ENCODE measurements around the gene NQO1. TPM values are rescaled to one million over a fixed set of nuclear protein-coding genes. Genes with fewer than 3 reads are reported as not detected.
"Not testable (repeated sequence)": the region's sequence is repeated elsewhere in the genome, so short reads cannot be mapped to it uniquely, and the experiment has no call there.

The NQO1 gene
- total RNA-seq, 2 experiments from 2014 or later: 18.3 to 20.1 TPM

- no peak for ATAC-seq
- Mint-ChIP-seq H3K4me1 (ENCODE audit: low read depth) (no peaks in the 10 kb centered on the region), H3K27me3 (ENCODE audit: low read depth) (no peaks in the 10 kb centered on the region), H3K27ac (no peak overlapping the region), H3K36me3 (ENCODE audit: low read depth) (peaks cover 57% of the 10 kb centered on the region), H3K9me3 (ENCODE audit: insufficient read depth) (no peaks in the 10 kb centered on the region), H3K4me3 (no peak overlapping the region)
- ChIA-PET POLR2A (interaction anchor here (0.6 kb wide), 1 partner anchor 30 kb away, joined by 3 read pairs; no protein-coding TSS in a partner anchor), CTCF (interaction anchor here (1.0 kb wide), 1 partner anchor 13 kb away, joined by 3 read pairs; the partner anchor contains the start of gene NOB1)
- DNase-seq: no peak
These were observed 15.2 kb upstream of the NQO1 start for GRCh38 chr16:69741519-69741918.

GRCh38 chr16:69732101-69732500 is 5.7 kb upstream of the NQO1 start:
- DNase-seq (no peak), ATAC-seq (no peak)
- ChIA-PET CTCF (interaction anchor here (1.1 kb wide), 1 partner anchor 22 kb away, joined by 4 read pairs; the partner anchor contains the start of gene NOB1), POLR2A (no interaction called here)
- Mint-ChIP-seq H3K27me3 (ENCODE audit: low read depth) (no peaks in the 10 kb centered on the region), H3K4me1 (ENCODE audit: low read depth) (peaks cover 10% of the 10 kb centered on the region), H3K27ac (no peak overlapping the region), H3K36me3 (ENCODE audit: low read depth) (no peaks in the 10 kb centered on the region), H3K4me3 (no peak overlapping the region), H3K9me3 (ENCODE audit: insufficient read depth) (no peaks in the 10 kb centered on the region)

- CTCF ChIA-PET; H3K27ac Mint-ChIP-seq; H3K36me3 Mint-ChIP-seq (ENCODE audit: low read depth); H3K27me3 Mint-ChIP-seq (ENCODE audit: low read depth); H3K4me3 Mint-ChIP-seq; H3K9me3 Mint-ChIP-seq (ENCODE audit: insufficient read depth); ATAC-seq; DNase-seq: not testable (repeated sequence)
- POLR2A ChIA-PET: interaction anchor here (0.7 kb wide), 1 partner anchor 23 kb away, joined by 3 read pairs; the partner anchor contains the start of gene NOB1
- H3K4me1 Mint-ChIP-seq (ENCODE audit: low read depth): peaks cover 18% of the 10 kb centered on the region
These were observed 4.9 kb upstream of the NQO1 start for GRCh38 chr16:69731280-69731679.

GRCh38 chr16:69729030-69729429 is 2.7 kb upstream of the NQO1 start:
- H3K9me3 Mint-ChIP-seq (ENCODE audit: insufficient read depth); H3K27ac Mint-ChIP-seq; ATAC-seq; DNase-seq; H3K4me3 Mint-ChIP-seq; H3K36me3 Mint-ChIP-seq (ENCODE audit: low read depth); H3K27me3 Mint-ChIP-seq (ENCODE audit: low read depth): not testable (repeated sequence)
- peaks cover 35% of the 10 kb centered on the region for H3K4me1 Mint-ChIP-seq (ENCODE audit: low read depth)
- ChIA-PET CTCF (interaction anchor here (1.7 to 2.2 kb wide), 2 partner anchors 25 to 34 kb away, joined by 5 to 17 read pairs; partner anchors contain the start of gene NOB1), POLR2A (interaction anchor here (4.9 kb wide), 1 partner anchor 25 kb away, joined by 35 read pairs; the partner anchor contains the start of gene NOB1)

GRCh38 chr16:69727916-69728270 is 1.5 kb upstream of the NQO1 start:
- ATAC-seq: no peak
- no peak for DNase-seq
- H3K27me3 Mint-ChIP-seq (ENCODE audit: low read depth): no peaks in the 10 kb centered on the region
- no peaks in the 10 kb centered on the region for H3K9me3 Mint-ChIP-seq (ENCODE audit: insufficient read depth)
- POLR2A ChIA-PET: interaction anchor here (2.5 to 4.9 kb wide), 2 partner anchors 26 to 34 kb away, joined by 16 to 35 read pairs; partner anchors contain the start of genes NOB1 and WWP2
- no peaks in the 10 kb centered on the region for H3K36me3 Mint-ChIP-seq (ENCODE audit: low read depth)
- peak overlapping the region; percentile 25 for H3K27ac Mint-ChIP-seq
- CTCF ChIA-PET: interaction anchor here (0.6 to 2.2 kb wide), 4 partner anchors 18 to 99 kb away, joined by 3 to 17 read pairs (median 4); partner anchors contain the start of gene NOB1
- peaks cover 45% of the 10 kb centered on the region for H3K4me1 Mint-ChIP-seq (ENCODE audit: low read depth)
- H3K4me3 Mint-ChIP-seq: peak overlapping the region; percentile 84

- Mint-ChIP-seq H3K36me3 (ENCODE audit: low read depth) (no peaks in the 10 kb centered on the region), H3K27me3 (ENCODE audit: low read depth) (no peaks in the 10 kb centered on the region), H3K9me3 (ENCODE audit: insufficient read depth) (no peaks in the 10 kb centered on the region), H3K27ac (peak overlapping the region; percentile 94), H3K4me3 (peak overlapping the region; percentile 84), H3K4me1 (ENCODE audit: low read depth) (peaks cover 51% of the 10 kb centered on the region)
- CTCF ChIA-PET: interaction anchor here (1.2 to 3.6 kb wide), 5 partner anchors 16 to 204 kb away, joined by 3 to 43 read pairs (median 8); partner anchors contain the start of gene NOB1
- no peak for DNase-seq
- ATAC-seq: no peak
- POLR2A ChIA-PET: interaction anchor here (0.6 to 4.9 kb wide), 4 partner anchors 9 to 558 kb away, joined by 4 to 35 read pairs (median 10); partner anchors contain the start of genes NOB1 and WWP2
These were observed 664 bp downstream of the NQO1 start for GRCh38 chr16:69725480-69726312.

GRCh38 chr16:69724981-69725479 is 1.3 kb downstream of the NQO1 start:
- no peaks in the 10 kb centered on the region for H3K27me3 Mint-ChIP-seq (ENCODE audit: low read depth)
- H3K27ac Mint-ChIP-seq: peak overlapping the region; percentile 57
- CTCF ChIA-PET: interaction anchor here (0.8 to 3.6 kb wide), 4 partner anchors 15 to 328 kb away, joined by 3 to 43 read pairs (median 10); partner anchors contain the start of gene NOB1
- peak overlapping the region; percentile 84 for H3K4me3 Mint-ChIP-seq
- no peak for ATAC-seq
- no peaks in the 10 kb centered on the region for H3K9me3 Mint-ChIP-seq (ENCODE audit: insufficient read depth)
- peaks cover 51% of the 10 kb centered on the region for H3K4me1 Mint-ChIP-seq (ENCODE audit: low read depth)
- no peaks in the 10 kb centered on the region for H3K36me3 Mint-ChIP-seq (ENCODE audit: low read depth)
- POLR2A ChIA-PET: interaction anchor here (4.9 kb wide), 1 partner anchor 29 kb away, joined by 35 read pairs; the partner anchor contains the start of gene NOB1
- no peak for DNase-seq

- Mint-ChIP-seq H3K27ac (peak overlapping the region; percentile 12), H3K27me3 (ENCODE audit: low read depth) (no peaks in the 10 kb centered on the region), H3K4me1 (ENCODE audit: low read depth) (peaks cover 51% of the 10 kb centered on the region), H3K9me3 (ENCODE audit: insufficient read depth) (no peaks in the 10 kb centered on the region), H3K4me3 (no peak overlapping the region), H3K36me3 (ENCODE audit: low read depth) (no peaks in the 10 kb centered on the region)
- DNase-seq (no peak), ATAC-seq (no peak)
- ChIA-PET CTCF (interaction anchor here (0.8 to 3.6 kb wide), 3 partner anchors 14 to 328 kb away, joined by 3 to 43 read pairs (median 12); partner anchors contain the start of gene NOB1), POLR2A (interaction anchor here (1.4 kb wide), 1 partner anchor 30 kb away, joined by 6 read pairs; the partner anchor contains the start of gene NOB1)
These were observed 1.9 kb downstream of the NQO1 start for GRCh38 chr16:69724414-69724873.

GRCh38 chr16:69721441-69721957 is 4.9 kb downstream of the NQO1 start:
- H3K9me3 Mint-ChIP-seq (ENCODE audit: insufficient read depth): no peaks in the 10 kb centered on the region
- peaks cover 35% of the 10 kb centered on the region for H3K4me1 Mint-ChIP-seq (ENCODE audit: low read depth)
- ATAC-seq: no peak
- H3K4me3 Mint-ChIP-seq: no peak overlapping the region
- no peak overlapping the region for H3K27ac Mint-ChIP-seq
- CTCF ChIA-PET: no interaction called here
- POLR2A ChIA-PET: no interaction called here
- H3K36me3 Mint-ChIP-seq (ENCODE audit: low read depth): peaks cover 5% of the 10 kb centered on the region
- DNase-seq: no peak
- no peaks in the 10 kb centered on the region for H3K27me3 Mint-ChIP-seq (ENCODE audit: low read depth)

- Mint-ChIP-seq H3K36me3 (ENCODE audit: low read depth) (peaks cover 5% of the 10 kb centered on the region), H3K27ac (no peak overlapping the region), H3K4me3 (no peak overlapping the region), H3K4me1 (ENCODE audit: low read depth) (peaks cover 29% of the 10 kb centered on the region), H3K27me3 (ENCODE audit: low read depth) (no peaks in the 10 kb centered on the region), H3K9me3 (ENCODE audit: insufficient read depth) (no peaks in the 10 kb centered on the region)
- ChIA-PET POLR2A (no interaction called here), CTCF (interaction anchor here (1.7 kb wide), 1 partner anchor 12 kb away, joined by 3 read pairs; no protein-coding TSS in a partner anchor)
- DNase-seq (no peak), ATAC-seq (no peak)
These were observed 5.4 kb downstream of the NQO1 start for GRCh38 chr16:69720822-69721430.
